OCI-LY3 (cell line): ENCODE measurements around the gene SELL.

ENCODE experiments used
- H2AFZ ChIP-seq: fragments of 200-600, 300-600 bp; shearing (Covaris generic); 2 replicates; pipeline ENCODE4 v1.6.0; 2014; ENCODE audit warnings: antibody characterized with exemption, low read depth, low read length
- H3K27ac ChIP-seq: fragments of 200-600, 300-600 bp; sonication (generic); 2 replicates; pipeline ENCODE4 v1.5.1; 2014; ENCODE audit warnings: mild to moderate bottlenecking, low read length, moderate library complexity, mixed read lengths
- H3K27me3 ChIP-seq: fragments of 200-600, 300-600 bp; sonication (generic); 2 replicates; pipeline ENCODE4 v1.6.1; 2014; ENCODE audit warnings: low read depth, low read length, mixed read lengths
- H3K36me3 ChIP-seq: fragments of 200-600, 300-600 bp; sonication (generic); replicated peaks from 2 replicates; pipeline ENCODE3; 2014; ENCODE audit warnings: low read depth, low read length, mixed read lengths
- H3K4me1 ChIP-seq: fragments of 300-600, 200-600 bp; sonication (generic); 2 replicates; pipeline ENCODE4 v1.6.1; 2014; ENCODE audit warnings: low read length, mixed read lengths
- H3K4me2 ChIP-seq: fragments of 200-600, 300-600 bp; sonication (generic); 2 replicates; pipeline ENCODE4 v1.6.1; 2014; ENCODE audit warnings: low read length, mixed read lengths
- H3K4me3 ChIP-seq: fragments of 300-600, 200-600 bp; sonication (generic); 2 replicates; pipeline ENCODE4 v1.5.1; 2014; ENCODE audit warnings: antibody characterized with exemption, mild to moderate bottlenecking, low read length, moderate library complexity
- H3K79me2 ChIP-seq: fragments of 300-600, 200-600 bp; shearing (Covaris generic); 2 replicates; pipeline ENCODE4 v1.6.1; 2014; ENCODE audit warnings: mild to moderate bottlenecking, low read length, mixed read lengths
- H3K9ac ChIP-seq: fragments of 300-600, 200-600 bp; shearing (Covaris generic); 2 replicates; pipeline ENCODE4 v1.6.0; 2014; ENCODE audit warnings: mild to moderate bottlenecking, low read length, moderate library complexity
- H3K9me3 ChIP-seq: fragments of 200-600, 300-600 bp; shearing (Covaris generic); 2 replicates; pipeline ENCODE4 v1.6.1; 2014; ENCODE audit warnings: low read length, mixed read lengths; ENCODE audit not compliant: insufficient read depth
- H4K20me1 ChIP-seq: fragments of 200-600, 300-600 bp; sonication (generic); 2 replicates; pipeline ENCODE4 v1.6.1; 2016; ENCODE audit warnings: low read length, mixed read lengths; ENCODE audit not compliant: insufficient read depth
- EZH2phosphoT487 ChIP-seq: fragments of 200-600 bp; shearing (Covaris generic); IDR thresholded peaks from 2 replicates; pipeline ENCODE4 v1.6.1; 2018; ENCODE audit warnings: antibody characterized with exemption, mixed run types, low read depth
- TF ChIP-seq, protein P1 (sequence below): fragments of 200-600, 300-600 bp; sonication (generic); IDR thresholded peaks from 2 replicates; pipeline ENCODE4 v1.5.1; 2014; ENCODE audit warnings: antibody characterized with exemption, low read length, low read depth

The SELL gene

DNA sequence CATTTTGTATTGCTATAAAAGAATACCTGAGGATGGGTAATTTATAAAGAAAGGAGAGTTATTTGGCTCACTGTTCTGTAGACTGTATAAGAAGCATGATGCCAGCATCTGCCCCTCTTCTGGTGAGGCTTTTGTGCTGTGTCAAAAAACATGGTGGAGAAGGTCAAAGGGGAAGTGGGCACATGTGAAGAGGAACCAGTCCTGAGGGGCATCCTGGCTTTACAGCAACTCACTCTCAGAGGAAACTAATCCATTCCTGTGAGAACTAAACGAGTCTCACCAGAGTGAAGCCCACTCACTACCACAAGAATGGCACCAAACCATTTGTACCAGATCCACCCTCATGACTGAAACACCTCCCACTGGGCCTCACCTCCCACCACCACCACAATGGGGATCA lies 62.7 kb downstream of the SELL start:
- H3K27me3 ChIP-seq = no peaks in the 10 kb centered on the region
- no peaks in the 10 kb centered on the region for H3K36me3 ChIP-seq
- no peaks in the 10 kb centered on the region for H3K9me3 ChIP-seq
- H3K79me2 ChIP-seq = no peaks in the 10 kb centered on the region
- no peaks in the 10 kb centered on the region for H4K20me1 ChIP-seq
- peak overlapping the region; percentile 50 for H2AFZ ChIP-seq
- peaks cover 11% of the 10 kb centered on the region for H3K4me1 ChIP-seq
- no peak overlapping the region for H3K4me3 ChIP-seq
- TF ChIP-seq, protein P1, sequence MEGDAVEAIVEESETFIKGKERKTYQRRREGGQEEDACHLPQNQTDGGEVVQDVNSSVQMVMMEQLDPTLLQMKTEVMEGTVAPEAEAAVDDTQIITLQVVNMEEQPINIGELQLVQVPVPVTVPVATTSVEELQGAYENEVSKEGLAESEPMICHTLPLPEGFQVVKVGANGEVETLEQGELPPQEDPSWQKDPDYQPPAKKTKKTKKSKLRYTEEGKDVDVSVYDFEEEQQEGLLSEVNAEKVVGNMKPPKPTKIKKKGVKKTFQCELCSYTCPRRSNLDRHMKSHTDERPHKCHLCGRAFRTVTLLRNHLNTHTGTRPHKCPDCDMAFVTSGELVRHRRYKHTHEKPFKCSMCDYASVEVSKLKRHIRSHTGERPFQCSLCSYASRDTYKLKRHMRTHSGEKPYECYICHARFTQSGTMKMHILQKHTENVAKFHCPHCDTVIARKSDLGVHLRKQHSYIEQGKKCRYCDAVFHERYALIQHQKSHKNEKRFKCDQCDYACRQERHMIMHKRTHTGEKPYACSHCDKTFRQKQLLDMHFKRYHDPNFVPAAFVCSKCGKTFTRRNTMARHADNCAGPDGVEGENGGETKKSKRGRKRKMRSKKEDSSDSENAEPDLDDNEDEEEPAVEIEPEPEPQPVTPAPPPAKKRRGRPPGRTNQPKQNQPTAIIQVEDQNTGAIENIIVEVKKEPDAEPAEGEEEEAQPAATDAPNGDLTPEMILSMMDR = no peak
- no peak for TF ChIP-seq EZH2phosphoT487
- H3K4me2 ChIP-seq = peak overlapping the region; percentile 5; the same call in 1 of the 2 replicates
- H3K27ac ChIP-seq = no peak overlapping the region
- H3K9ac ChIP-seq = no peak overlapping the region

DNA sequence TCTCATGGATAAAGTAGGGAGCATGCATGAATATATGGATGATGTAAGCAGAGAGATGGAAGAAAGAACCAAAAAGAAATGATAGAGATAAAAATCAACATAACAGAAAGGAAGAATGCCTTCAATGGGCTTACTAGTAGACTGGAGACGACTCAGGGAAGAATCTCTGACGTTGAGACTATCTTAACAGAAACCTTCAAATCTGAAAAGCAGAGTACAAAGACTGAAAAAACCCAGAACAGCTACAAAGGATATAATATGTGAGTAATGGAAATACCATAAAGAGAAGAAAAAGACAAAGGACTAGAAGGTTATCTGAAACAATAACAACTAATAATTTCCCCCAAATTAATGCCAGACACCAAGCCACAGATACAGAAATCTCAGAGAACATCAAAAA lies 63.2 kb downstream of the SELL start:
- TF ChIP-seq, protein P1 = no peak
- TF ChIP-seq EZH2phosphoT487 = no peak
- Histone ChIP-seq H3K27ac (no peak overlapping the region), H4K20me1 (no peaks in the 10 kb centered on the region)

DNA sequence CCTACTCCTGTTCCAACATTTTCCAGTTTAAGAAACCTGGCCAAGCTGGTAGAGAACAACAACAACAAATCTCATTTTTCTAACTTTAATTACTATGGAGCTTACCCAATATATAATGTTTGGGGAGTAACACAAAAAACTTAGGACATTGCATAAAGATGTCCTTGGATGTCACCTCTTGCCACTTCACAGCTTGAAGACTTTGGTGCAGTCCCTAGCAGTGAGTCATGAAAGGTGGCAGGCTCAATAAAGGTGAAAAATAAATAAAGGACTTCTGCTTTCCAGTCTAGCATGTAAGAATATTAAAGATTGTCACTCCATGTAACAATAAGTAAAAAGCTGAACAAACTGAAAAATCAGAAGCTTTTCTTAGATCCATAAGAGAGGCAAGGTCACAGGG lies 63.9 kb downstream of the SELL start:
- H3K4me2 ChIP-seq = no peak overlapping the region
- no peak overlapping the region for H3K27ac ChIP-seq
- H3K79me2 ChIP-seq = no peaks in the 10 kb centered on the region
- H3K27me3 ChIP-seq = no peaks in the 10 kb centered on the region
- no peaks in the 10 kb centered on the region for H4K20me1 ChIP-seq
- H3K4me3 ChIP-seq = no peak overlapping the region
- H3K36me3 ChIP-seq = no peaks in the 10 kb centered on the region
- no peak for TF ChIP-seq EZH2phosphoT487
- TF ChIP-seq, protein P1 = no peak
- H3K4me1 ChIP-seq = peaks cover 11% of the 10 kb centered on the region
- no peaks in the 10 kb centered on the region for H3K9me3 ChIP-seq
- H3K9ac ChIP-seq = no peak overlapping the region
- no peak overlapping the region for H2AFZ ChIP-seq

More for the DNA sequence above, 63.2 kb downstream of the SELL start:
- no peak overlapping the region for H3K9ac ChIP-seq
- peak overlapping the region; percentile 50; the same call in 1 of the 2 replicates for H2AFZ ChIP-seq
- no peak overlapping the region for H3K4me2 ChIP-seq
- no peaks in the 10 kb centered on the region for H3K9me3 ChIP-seq
- H3K36me3 ChIP-seq = no peaks in the 10 kb centered on the region
- peaks cover 11% of the 10 kb centered on the region for H3K4me1 ChIP-seq
- H3K4me3 ChIP-seq = no peak overlapping the region
- H3K27me3 ChIP-seq = no peaks in the 10 kb centered on the region
- no peaks in the 10 kb centered on the region for H3K79me2 ChIP-seq

DNA sequence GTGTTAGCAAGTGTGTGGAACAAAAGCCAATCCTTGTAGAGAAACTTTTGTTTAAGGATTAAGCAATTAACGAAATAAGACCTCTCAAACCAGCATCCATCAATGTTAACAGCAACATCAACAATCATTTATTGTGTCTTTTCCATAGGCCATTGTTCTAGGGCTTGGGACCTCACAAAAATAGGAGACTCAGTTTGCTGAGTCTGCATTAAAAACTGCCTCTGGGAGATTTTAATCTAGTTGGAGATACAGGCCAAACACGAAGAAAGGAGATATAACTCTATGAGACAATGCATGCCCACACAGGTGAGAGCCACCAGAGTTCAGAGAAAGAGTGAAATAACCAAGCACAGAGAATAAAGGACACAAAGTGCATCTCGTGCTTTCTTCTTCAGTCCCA lies 67.1 kb downstream of the SELL start:
- no peaks in the 10 kb centered on the region for H4K20me1 ChIP-seq
- H3K4me3 ChIP-seq = no peak overlapping the region
- no peaks in the 10 kb centered on the region for H3K9me3 ChIP-seq
- H3K36me3 ChIP-seq = no peaks in the 10 kb centered on the region
- H3K27ac ChIP-seq = no peak overlapping the region
- no peak for TF ChIP-seq EZH2phosphoT487
- TF ChIP-seq, protein P1 = no peak
- no peaks in the 10 kb centered on the region for H3K27me3 ChIP-seq
- no peak overlapping the region for H3K9ac ChIP-seq
- H3K79me2 ChIP-seq = no peaks in the 10 kb centered on the region
- H3K4me2 ChIP-seq = no peak overlapping the region
- H2AFZ ChIP-seq = no peak overlapping the region
- H3K4me1 ChIP-seq = peaks cover 11% of the 10 kb centered on the region
